GM23248 (cell line): ENCODE measurements around the gene LATS1. TPM values are rescaled to one million over a fixed set of nuclear protein-coding genes. Genes with fewer than 3 reads are reported as not detected.
"Not testable (repeated sequence)": the region's sequence is repeated elsewhere in the genome, so short reads cannot be mapped to it uniquely, and the experiment has no call there.

ENCODE experiments used
- DNase-seq: peaks from one replicate; pipeline ENCODE4 v3.0.0-alpha.2; 2015
- H2AFZ ChIP-seq: fragments of 200-600 bp; sonication (generic); 2 replicates; pipeline ENCODE4 v1.6.1; 2016; ENCODE audit warnings: antibody characterized with exemption
- H3F3A ChIP-seq: fragments of 200-600 bp; sonication (generic); 2 replicates; pipeline ENCODE4 v1.6.1; 2016; ENCODE audit warnings: mild to moderate bottlenecking, antibody characterized with exemption, mixed run types; ENCODE audit not compliant: insufficient read depth
- H3K27ac ChIP-seq: fragments of 200-600 bp; sonication (generic); 2 replicates; pipeline ENCODE4 v1.5.1; 2016; ENCODE audit warnings: mild to moderate bottlenecking
- H3K27me3 ChIP-seq: fragments of 200-600 bp; sonication (generic); replicated peaks from 2 replicates; pipeline ENCODE4 v1.6.1; 2016; ENCODE audit warnings: mild to moderate bottlenecking; ENCODE audit not compliant: insufficient read depth
- H3K36me3 ChIP-seq: fragments of 200-600 bp; sonication (generic); 2 replicates; pipeline ENCODE4 v1.6.1; 2016; ENCODE audit warnings: low read depth, mild to moderate bottlenecking
- H3K4me1 ChIP-seq: fragments of 200-600 bp; sonication (generic); 2 replicates; pipeline ENCODE4 v1.6.1; 2016; ENCODE audit warnings: mild to moderate bottlenecking; ENCODE audit not compliant: insufficient read depth
- H3K4me2 ChIP-seq: fragments of 200-600 bp; sonication (generic); one replicate; pipeline ENCODE4 v1.6.1; 2016; ENCODE audit warnings: mild to moderate bottlenecking; ENCODE audit not compliant: unreplicated experiment
- H3K4me3 ChIP-seq: fragments of 200-600 bp; sonication (generic); 2 replicates; pipeline ENCODE4 v1.5.1; 2016; ENCODE audit warnings: mild to moderate bottlenecking
- H3K79me2 ChIP-seq: fragments of 200-600 bp; sonication (generic); 2 replicates; pipeline ENCODE4 v1.6.1; 2016; ENCODE audit warnings: mild to moderate bottlenecking; ENCODE audit not compliant: insufficient read depth
- H3K9ac ChIP-seq: fragments of 200-600 bp; sonication (generic); 2 replicates; pipeline ENCODE4 v1.6.1; 2016; ENCODE audit warnings: mild to moderate bottlenecking
- H3K9me2 ChIP-seq: fragments of 200-600 bp; sonication (generic); 2 replicates; pipeline ENCODE4 v1.6.1; 2016; ENCODE audit warnings: mixed run types, mild to moderate bottlenecking, moderate library complexity; ENCODE audit not compliant: insufficient read depth
- H3K9me3 ChIP-seq: fragments of 200-600 bp; sonication (generic); one replicate; pipeline ENCODE4 v1.6.1; 2017; ENCODE audit warnings: low read depth
- H4K20me1 ChIP-seq: fragments of 200-600 bp; sonication (generic); 2 replicates; pipeline ENCODE4 v1.6.0; 2016; ENCODE audit not compliant: insufficient read depth
- EZH2 ChIP-seq: fragments of 200-600 bp; sonication (generic); IDR thresholded peaks from 2 replicates; pipeline ENCODE4 v1.6.1; 2018; ENCODE audit warnings: antibody characterized with exemption, mild to moderate bottlenecking; ENCODE audit not compliant: insufficient read depth, poor library complexity, severe bottlenecking
- EZH2phosphoT487 ChIP-seq: fragments of 200-600 bp; sonication (generic); IDR thresholded peaks from 2 replicates; pipeline ENCODE4 v1.6.1; 2018; ENCODE audit warnings: antibody characterized with exemption, moderate library complexity, mild to moderate bottlenecking, low read depth; ENCODE audit not compliant: insufficient read depth
- WGBS, 2 experiments: methylation state at CpG; one replicate each; pipeline ENCODE4 v1.1.6; 2015 to 2017; ENCODE audit warnings: low lambda C conversion rate in 2 of 2, low coverage in 1 of 2; ENCODE audit errors: missing lambda C conversion rate in 2 of 2; 5-methylcytosine and 5-hydroxymethylcytosine counted together
- in situ Hi-C: fragments of 300-500 bp; cut with MboI; formaldehyde crosslinking; loops from 2 replicates; pipeline ENCODE4 v1.15.0; 2020
- polyA plus RNA-seq: library from polyadenylated mRNA; unstranded; fragments of >200 nt; fragmentation: Nextera tagmentation; extraction: Ambion mirVana; gene quantifications from 2 replicates; pipeline ENCODE4 v1.2.1, GENCODE V29; 2016
- total RNA-seq: library from RNA; depleted of rRNA; stranded (reverse); fragments of >200 nt; shearing (Covaris generic); gene quantifications from 2 replicates; pipeline ENCODE4 v1.2.3, GENCODE V29; 2014

The LATS1 gene
- total and polyA plus RNA-seq, 2 experiments from 2014 or later, result 12.8 to 20.2 TPM

DNA sequence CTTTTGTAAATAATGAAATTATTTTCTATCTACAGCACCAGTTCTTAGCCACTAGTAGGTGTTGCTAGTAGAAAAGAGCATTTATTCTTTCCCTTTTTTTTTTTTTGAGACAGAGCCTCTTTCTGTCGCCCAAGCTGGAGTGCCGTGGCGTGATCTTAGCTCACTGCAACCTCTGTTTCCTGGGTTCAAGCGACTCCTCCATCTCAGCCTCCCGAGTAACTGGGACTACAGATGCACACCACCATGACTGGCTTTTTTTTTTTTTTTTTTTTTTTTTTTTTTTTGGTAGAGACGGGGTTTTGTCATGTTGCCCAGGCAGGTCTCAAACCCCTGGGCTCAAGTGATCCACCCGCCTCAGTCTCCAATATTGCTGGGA, 38.3 kb upstream of the LATS1 start:
- H3K4me1 ChIP-seq, result peaks cover 23% of the 10 kb centered on the region
- H3K4me3 ChIP-seq, result no peak overlapping the region
- no peak overlapping the region for H2AFZ ChIP-seq
- H3K9me3 ChIP-seq, result no peaks in the 10 kb centered on the region
- H3K27me3 ChIP-seq, result no peaks in the 10 kb centered on the region
- H3K27ac ChIP-seq, result no peak overlapping the region
- peaks cover 3% of the 10 kb centered on the region; the same call in 1 of the 2 replicates for H4K20me1 ChIP-seq
- peaks cover 100% of the 10 kb centered on the region for H3K79me2 ChIP-seq
- H3K36me3 ChIP-seq, result peaks cover 7% of the 10 kb centered on the region; the same call in 1 of the 2 replicates
- no peak overlapping the region for H3K9ac ChIP-seq
- no peaks in the 10 kb centered on the region for H3F3A ChIP-seq
- TF ChIP-seq EZH2phosphoT487 (no peak), EZH2 (no peak)
- no peaks in the 10 kb centered on the region for H3K9me2 ChIP-seq
- no peak for DNase-seq
- H3K4me2 ChIP-seq, result no peak overlapping the region
- 92 to 95% methylated on average over 6 to 7 of the region's 7 CpGs for WGBS, 2 experiments
- in situ Hi-C loops, result no loop called here

DNA sequence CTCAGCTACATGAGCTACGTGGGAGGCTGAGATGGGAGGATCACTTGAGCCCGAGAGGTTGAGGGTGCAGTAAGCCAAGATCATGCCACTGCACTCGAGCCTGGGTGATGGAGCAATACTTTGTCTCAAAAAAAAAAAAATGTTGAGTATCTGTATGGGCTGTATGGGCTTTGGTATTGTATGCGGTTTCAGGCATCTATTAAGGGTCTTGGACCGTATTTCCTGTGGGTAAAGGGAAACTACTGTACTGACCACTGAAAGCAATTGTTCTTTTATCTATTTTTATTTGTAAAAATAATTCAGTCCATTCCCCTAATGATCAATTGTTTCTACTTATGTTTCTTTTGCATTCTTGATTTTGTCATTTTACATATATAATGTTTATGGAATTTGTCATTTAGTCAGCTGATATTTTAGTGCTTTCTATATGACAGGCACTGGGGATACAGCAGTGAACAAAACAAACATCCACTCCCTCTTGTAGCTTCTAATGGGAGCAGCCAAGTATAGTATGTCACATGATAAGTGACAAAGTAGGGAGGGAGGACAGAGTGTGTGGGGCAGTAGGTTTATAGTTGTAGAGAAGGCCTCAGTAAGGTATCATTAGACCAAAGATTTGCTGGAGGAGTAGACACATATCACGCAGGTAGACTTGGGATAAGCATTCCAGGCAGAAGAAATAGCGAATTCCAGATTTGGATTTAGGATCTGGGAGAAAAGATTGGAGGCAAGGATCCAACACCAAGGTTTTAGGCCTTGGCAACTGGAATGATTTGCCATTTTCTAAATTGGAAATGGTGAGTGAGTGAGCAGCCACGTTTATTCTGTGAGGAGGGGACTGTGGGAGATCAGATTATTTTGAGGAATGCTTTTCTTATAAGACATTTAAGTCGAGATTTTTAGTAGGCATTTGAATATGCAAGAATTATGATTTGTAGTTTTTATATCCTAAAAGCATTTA, 37.7 kb upstream of the LATS1 start:
- peaks cover 4% of the 10 kb centered on the region; the same call in 1 of the 2 replicates for H3F3A ChIP-seq
- H3K36me3 ChIP-seq, result peaks cover 7% of the 10 kb centered on the region; the same call in 1 of the 2 replicates
- H3K9ac ChIP-seq, result no peak overlapping the region
- H3K4me3 ChIP-seq, result no peak overlapping the region
- H4K20me1 ChIP-seq, result peaks cover 3% of the 10 kb centered on the region; the same call in 1 of the 2 replicates
- TF ChIP-seq EZH2phosphoT487, result no peak
- TF ChIP-seq EZH2, result no peak
- H3K27me3 ChIP-seq, result no peaks in the 10 kb centered on the region
- H2AFZ ChIP-seq, result no peak overlapping the region
- peaks cover 100% of the 10 kb centered on the region for H3K79me2 ChIP-seq
- in situ Hi-C loops, result no loop called here
- no peak for DNase-seq
- H3K27ac ChIP-seq, result no peak overlapping the region
- no peaks in the 10 kb centered on the region for H3K9me3 ChIP-seq
- peaks cover 28% of the 10 kb centered on the region for H3K4me1 ChIP-seq
- 86 to 87% methylated on average over 9 of the region's 9 CpGs for WGBS, 2 experiments
- H3K4me2 ChIP-seq, result no peak overlapping the region
- H3K9me2 ChIP-seq, result no peaks in the 10 kb centered on the region

DNA sequence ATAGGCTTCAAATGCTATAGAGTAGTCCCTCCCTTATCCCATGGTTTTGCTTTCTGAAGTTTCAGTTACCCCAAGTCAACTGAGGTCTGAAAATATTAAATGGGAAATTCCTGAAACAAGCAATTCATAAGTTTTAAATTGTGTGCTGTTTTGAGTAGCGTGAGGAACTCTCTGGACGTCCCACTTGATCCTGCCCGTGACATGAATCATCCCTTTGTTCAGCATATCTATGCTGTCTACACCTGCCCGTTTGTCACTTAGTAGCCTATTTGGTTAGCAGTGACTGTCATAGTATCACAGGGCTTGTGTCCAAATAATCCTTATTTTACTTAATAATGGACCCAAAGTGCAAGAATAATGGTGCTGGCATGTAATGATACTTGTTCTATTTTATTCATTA, 36.6 kb upstream of the LATS1 start:
- peaks cover 9% of the 10 kb centered on the region; the same call in 1 of the 2 replicates for H3F3A ChIP-seq
- DNase-seq, result no peak
- WGBS, 2 experiments, result 85 to 86% methylated on average over 4 of the region's 4 CpGs
- H3K4me3 ChIP-seq, result no peak overlapping the region
- no peak overlapping the region for H3K27ac ChIP-seq
- no peaks in the 10 kb centered on the region for H4K20me1 ChIP-seq
- no peaks in the 10 kb centered on the region for H3K9me3 ChIP-seq
- in situ Hi-C loops, result no loop called here
- no peak overlapping the region for H3K9ac ChIP-seq
- no peaks in the 10 kb centered on the region for H3K36me3 ChIP-seq
- H2AFZ ChIP-seq, result no peak overlapping the region
- no peaks in the 10 kb centered on the region for H3K27me3 ChIP-seq
- H3K4me1 ChIP-seq, result peaks cover 28% of the 10 kb centered on the region
- H3K9me2 ChIP-seq, result no peaks in the 10 kb centered on the region
- H3K79me2 ChIP-seq, result peaks cover 100% of the 10 kb centered on the region
- TF ChIP-seq EZH2, result no peak
- no peak for TF ChIP-seq EZH2phosphoT487
- H3K4me2 ChIP-seq, result no peak overlapping the region

- in situ Hi-C loops, H4K20me1 ChIP-seq: not testable (repeated sequence)
These were observed 35.4 kb upstream of the LATS1 start for GRCh38 chr6:149753374-149753637.

More at GRCh38 chr6:149753374-149753637, 35.4 kb upstream of the LATS1 start:
- not testable (repeated sequence) for H3K9me3 ChIP-seq, H3K27me3 ChIP-seq, H3K36me3 ChIP-seq, H3K4me2 ChIP-seq, H3K4me3 ChIP-seq, H3K9me2 ChIP-seq, H3K9ac ChIP-seq, H2AFZ ChIP-seq, DNase-seq, H3K27ac ChIP-seq, H3F3A ChIP-seq
- Histone ChIP-seq H3K79me2 (peaks cover 87% of the 10 kb centered on the region), H3K4me1 (peaks cover 28% of the 10 kb centered on the region)
- 95 to 96% methylated on average over 3 of the region's 3 CpGs for WGBS, 2 experiments
